OCI-LY1 (cell line): ENCODE results near the gene ARF6.

ENCODE experiments used
- H2AFZ ChIP-seq: fragments of 200-600 bp; sonication (generic), shearing (Covaris generic); 2 replicates; pipeline ENCODE4 v1.6.0; 2014; ENCODE audit warnings: antibody characterized with exemption, mild to moderate bottlenecking, low read length
- H3F3A ChIP-seq: fragments of 200-600 bp; sonication (generic), shearing (Covaris generic); 2 replicates; pipeline ENCODE4 v1.6.0; 2014; ENCODE audit warnings: mild to moderate bottlenecking, antibody characterized with exemption, low read length, moderate library complexity; ENCODE audit not compliant: insufficient read depth
- H3K27ac ChIP-seq: fragments of 200-600 bp; sonication (generic); 2 replicates; pipeline ENCODE4 v1.5.1; 2014; ENCODE audit warnings: low read length, mixed run types, mild to moderate bottlenecking, low read depth; ENCODE audit not compliant: poor library complexity, severe bottlenecking
- H3K27me3 ChIP-seq: fragments of 200-600 bp; sonication (generic); 2 replicates; pipeline ENCODE4 v1.6.0; 2014; ENCODE audit warnings: antibody characterized with exemption, mild to moderate bottlenecking, low read length, moderate library complexity; ENCODE audit not compliant: insufficient read depth
- H3K36me3 ChIP-seq: fragments of 200-600 bp; sonication (generic); 2 replicates; pipeline ENCODE4 v1.6.1; 2014; ENCODE audit warnings: mild to moderate bottlenecking, antibody characterized with exemption, low read length, moderate library complexity, mixed read lengths; ENCODE audit not compliant: insufficient read depth
- H3K4me1 ChIP-seq: fragments of 200-600 bp; sonication (generic); 2 replicates; pipeline ENCODE4 v1.5.1; 2014; ENCODE audit warnings: mild to moderate bottlenecking, low read length, moderate library complexity; ENCODE audit not compliant: insufficient read depth, severe bottlenecking
- H3K4me2 ChIP-seq: fragments of 200-600 bp; sonication (generic), shearing (Covaris generic); 2 replicates; pipeline ENCODE4 v1.6.1; 2014; ENCODE audit warnings: low read length
- H3K4me3 ChIP-seq: fragments of 200-600 bp; sonication (generic); 2 replicates; pipeline ENCODE4 v1.5.1; 2014; ENCODE audit warnings: low read length, low read depth, mild to moderate bottlenecking, mixed read lengths; ENCODE audit not compliant: poor library complexity, severe bottlenecking
- H3K79me2 ChIP-seq: fragments of 200-600 bp; shearing (Covaris generic); 2 replicates; pipeline ENCODE4 v1.6.1; 2016; ENCODE audit warnings: mixed run types, low read length, mixed read lengths; ENCODE audit not compliant: insufficient read depth
- H3K9ac ChIP-seq: fragments of 200-600 bp; sonication (generic), shearing (Covaris generic); 2 replicates; pipeline ENCODE4 v1.6.1; 2014; ENCODE audit warnings: mild to moderate bottlenecking, low read length, mixed read lengths
- H3K9me2 ChIP-seq: fragments of 200-600 bp; sonication (generic), shearing (Covaris generic); 2 replicates; pipeline ENCODE4 v1.6.1; 2014; ENCODE audit warnings: low read depth, mild to moderate bottlenecking, low read length, mixed read lengths
- H3K9me3 ChIP-seq: fragments of 200-600 bp; shearing (Covaris generic); 2 replicates; pipeline ENCODE4 v1.6.1; 2014; ENCODE audit warnings: low read length, mixed read lengths
- H4K20me1 ChIP-seq: fragments of 200-600 bp; sonication (generic), shearing (Covaris generic); 2 replicates; pipeline ENCODE4 v1.6.0; 2016; ENCODE audit warnings: mild to moderate bottlenecking, low read length; ENCODE audit not compliant: insufficient read depth
- EZH2 ChIP-seq: fragments of 200-600 bp; sonication (generic), shearing (Covaris generic); IDR thresholded peaks from 2 replicates; pipeline ENCODE4 v1.8.0; 2017; ENCODE audit warnings: borderline replicate concordance, mixed run types, mild to moderate bottlenecking, antibody characterized with exemption, low read length, moderate library complexity, mixed read lengths
- TF ChIP-seq, protein P1 (sequence below): fragments of 200-600 bp; sonication (generic), shearing (Covaris generic); IDR thresholded peaks from 2 replicates; pipeline ENCODE4 v1.5.1; 2017; ENCODE audit warnings: mild to moderate bottlenecking, antibody characterized with exemption, low read length, moderate library complexity, mixed read lengths

Gene ARF6

DNA sequence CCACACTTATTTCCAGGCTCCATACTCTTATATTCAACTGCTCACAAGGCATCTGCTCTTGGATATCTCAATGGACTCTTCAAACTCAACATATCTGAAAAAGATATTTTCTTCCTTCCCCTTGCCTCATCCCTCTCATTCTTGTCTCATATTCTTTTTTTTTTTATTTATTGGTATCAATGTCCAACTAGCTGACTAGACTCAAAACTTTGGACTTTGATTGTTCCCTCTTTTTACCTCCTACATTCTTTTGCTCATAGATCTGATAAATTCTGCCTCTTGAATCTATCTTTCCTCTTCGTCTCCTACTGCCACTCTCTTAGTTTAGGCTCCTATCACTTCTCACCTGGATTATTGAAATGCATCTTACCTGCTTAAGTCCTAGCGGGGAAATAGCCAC lies 25.8 kb downstream of the ARF6 start:
- H3F3A ChIP-seq: no peaks in the 10 kb centered on the region
- H3K79me2 ChIP-seq: no peaks in the 10 kb centered on the region
- no peaks in the 10 kb centered on the region for H3K27me3 ChIP-seq
- H3K4me3 ChIP-seq: no peak overlapping the region
- H3K4me1 ChIP-seq: peaks cover 18% of the 10 kb centered on the region
- no peak for TF ChIP-seq EZH2
- TF ChIP-seq, protein P1, sequence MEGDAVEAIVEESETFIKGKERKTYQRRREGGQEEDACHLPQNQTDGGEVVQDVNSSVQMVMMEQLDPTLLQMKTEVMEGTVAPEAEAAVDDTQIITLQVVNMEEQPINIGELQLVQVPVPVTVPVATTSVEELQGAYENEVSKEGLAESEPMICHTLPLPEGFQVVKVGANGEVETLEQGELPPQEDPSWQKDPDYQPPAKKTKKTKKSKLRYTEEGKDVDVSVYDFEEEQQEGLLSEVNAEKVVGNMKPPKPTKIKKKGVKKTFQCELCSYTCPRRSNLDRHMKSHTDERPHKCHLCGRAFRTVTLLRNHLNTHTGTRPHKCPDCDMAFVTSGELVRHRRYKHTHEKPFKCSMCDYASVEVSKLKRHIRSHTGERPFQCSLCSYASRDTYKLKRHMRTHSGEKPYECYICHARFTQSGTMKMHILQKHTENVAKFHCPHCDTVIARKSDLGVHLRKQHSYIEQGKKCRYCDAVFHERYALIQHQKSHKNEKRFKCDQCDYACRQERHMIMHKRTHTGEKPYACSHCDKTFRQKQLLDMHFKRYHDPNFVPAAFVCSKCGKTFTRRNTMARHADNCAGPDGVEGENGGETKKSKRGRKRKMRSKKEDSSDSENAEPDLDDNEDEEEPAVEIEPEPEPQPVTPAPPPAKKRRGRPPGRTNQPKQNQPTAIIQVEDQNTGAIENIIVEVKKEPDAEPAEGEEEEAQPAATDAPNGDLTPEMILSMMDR: no peak
- no peak overlapping the region for H2AFZ ChIP-seq
- no peaks in the 10 kb centered on the region for H3K9me2 ChIP-seq
- H3K4me2 ChIP-seq: no peak overlapping the region
- H3K27ac ChIP-seq: no peak overlapping the region
- no peaks in the 10 kb centered on the region for H4K20me1 ChIP-seq
- H3K9me3 ChIP-seq: no peaks in the 10 kb centered on the region
- H3K36me3 ChIP-seq: no peaks in the 10 kb centered on the region
- H3K9ac ChIP-seq: no peak overlapping the region

DNA sequence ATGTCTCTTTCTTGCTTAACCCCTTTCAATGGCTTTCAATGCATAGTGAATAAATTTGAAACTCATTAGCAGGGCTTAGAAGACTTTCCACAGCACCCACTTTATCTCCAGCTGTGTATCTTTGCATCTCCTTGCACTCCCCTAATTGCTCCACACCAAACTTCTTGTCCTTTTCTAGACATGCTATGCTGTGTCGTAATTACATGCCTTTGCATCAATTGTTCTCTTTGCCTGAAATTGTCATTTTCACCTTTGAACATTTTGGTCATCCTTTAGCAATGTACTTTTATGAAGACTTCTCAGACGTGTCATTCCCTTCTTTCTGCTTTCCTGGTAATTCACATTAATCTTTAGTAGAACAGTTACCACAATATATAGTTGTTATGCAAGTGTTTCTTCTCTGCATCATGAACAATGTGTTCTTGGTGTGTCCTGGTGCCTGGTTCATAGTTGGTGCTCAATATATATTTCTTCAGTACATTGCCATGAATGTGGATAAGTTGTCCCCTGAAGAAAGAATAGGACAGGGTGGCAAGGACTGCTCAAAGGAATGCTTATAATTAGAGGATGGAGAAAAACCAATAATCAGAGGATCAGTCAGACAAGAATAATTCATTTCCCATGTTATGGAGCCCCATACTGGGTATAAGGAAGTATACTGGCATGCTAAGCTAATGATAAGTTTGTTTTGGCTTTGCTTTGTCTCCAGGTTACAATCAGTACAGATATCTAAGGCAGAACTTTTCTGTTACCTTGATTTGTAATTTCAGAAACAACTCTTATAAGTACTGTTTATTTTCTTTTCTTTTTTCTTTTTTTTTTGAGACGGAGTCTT lies 27.2 kb downstream of the ARF6 start:
- no peaks in the 10 kb centered on the region for H3K9me2 ChIP-seq
- H3K4me2 ChIP-seq: no peak overlapping the region
- no peaks in the 10 kb centered on the region for H4K20me1 ChIP-seq
- H3F3A ChIP-seq: no peaks in the 10 kb centered on the region
- H3K27ac ChIP-seq: no peak overlapping the region
- no peak overlapping the region for H2AFZ ChIP-seq
- H3K36me3 ChIP-seq: no peaks in the 10 kb centered on the region
- no peak overlapping the region for H3K9ac ChIP-seq
- H3K4me3 ChIP-seq: no peak overlapping the region
- H3K27me3 ChIP-seq: no peaks in the 10 kb centered on the region
- TF ChIP-seq EZH2: no peak
- TF ChIP-seq, protein P1: no peak
- no peaks in the 10 kb centered on the region for H3K79me2 ChIP-seq
- H3K9me3 ChIP-seq: no peaks in the 10 kb centered on the region
- peaks cover 23% of the 10 kb centered on the region for H3K4me1 ChIP-seq

DNA sequence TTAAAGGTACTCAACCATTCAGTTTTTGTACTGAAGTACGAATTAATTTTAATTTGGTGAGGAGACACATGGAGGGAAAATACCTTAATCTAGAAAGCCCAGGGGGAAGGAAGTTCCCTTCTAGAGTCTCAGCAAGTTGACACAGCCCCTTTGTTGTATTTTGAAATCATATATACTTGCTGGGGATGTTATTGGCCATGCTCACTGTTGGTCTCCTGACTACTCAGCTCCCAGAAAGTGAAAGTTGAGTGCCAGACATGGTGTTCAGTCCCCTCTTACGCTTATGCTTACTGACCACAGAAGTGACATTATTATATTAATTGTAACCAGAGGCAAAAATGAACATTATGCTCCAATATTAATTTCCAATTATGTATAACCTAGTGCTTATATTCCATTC lies 28.1 kb downstream of the ARF6 start:
- Histone ChIP-seq H3K27ac (no peak overlapping the region), H3K27me3 (no peaks in the 10 kb centered on the region), H3F3A (no peaks in the 10 kb centered on the region), H3K9me3 (no peaks in the 10 kb centered on the region), H3K4me3 (no peak overlapping the region), H3K79me2 (no peaks in the 10 kb centered on the region), H3K4me2 (no peak overlapping the region), H3K36me3 (no peaks in the 10 kb centered on the region), H3K9ac (no peak overlapping the region), H4K20me1 (no peaks in the 10 kb centered on the region), H2AFZ (no peak overlapping the region), H3K4me1 (peaks cover 19% of the 10 kb centered on the region), H3K9me2 (no peaks in the 10 kb centered on the region)
- TF ChIP-seq EZH2: no peak
- TF ChIP-seq, protein P1: no peak
